ENCODE data around the gene MACC1. TPM values are rescaled to one million over a fixed set of nuclear protein-coding genes. Genes with fewer than 3 reads are reported as not detected.
A peak's percentile ranks its signal among the peaks of the same experiment; 100 is the strongest.

MACC1 gene
- polyA plus RNA-seq, 1 of the 3 experiments (the other 2 are of a cell fraction), result not detected

- POLR2A ChIA-PET, result no interaction called here
- no peaks in the 10 kb centered on the region for H3K36me3 ChIP-seq (replicated peaks in 1 of 2; ENCODE audit: control insufficient read depth in 1 of 2, insufficient read depth in 2 of 2, low read length in 1 of 2)
- H3F3A ChIP-seq (replicated peaks; ENCODE audit: insufficient read depth), result peaks cover 3% of the 10 kb centered on the region
- H3K9me2 ChIP-seq, result no peaks in the 10 kb centered on the region
- H3K4me1 ChIP-seq (ENCODE audit: control insufficient read depth in 1 of 2, insufficient read depth in 2 of 2, low read depth in 1 of 2, low read length in 1 of 2), result peaks cover 0 to 4% of the 10 kb centered on the region in 2 experiments; a peak in 1 of 4 replicates
- H3K4me2 ChIP-seq, result no peak overlapping the region
- H3K9me3 ChIP-seq, result no peaks in the 10 kb centered on the region
- DNase-seq, result no peak
- H4K20me1 ChIP-seq (ENCODE audit: insufficient read depth), result no peaks in the 10 kb centered on the region
- 86% methylated on average over 6 of the region's 6 CpGs for WGBS (ENCODE audit: low lambda C conversion rate)
- no peaks in the 10 kb centered on the region for H3K79me2 ChIP-seq (ENCODE audit: insufficient read depth)
- no peak overlapping the region for H2AFZ ChIP-seq (ENCODE audit: low read depth)
- H3K27me3 ChIP-seq (ENCODE audit: insufficient read depth), result no peaks in the 10 kb centered on the region
- H3K4me3 ChIP-seq (ENCODE audit: low read depth in 2 of 2, low read length in 1 of 2), result no peak overlapping the region
- no peak overlapping the region for H3K9ac ChIP-seq
- TF ChIP-seq USF1 (IDR thresholded peaks at IDR 0.05; ENCODE audit: borderline replicate concordance, low read depth) (no peak), YY1 (IDR thresholded peaks at IDR 0.05; ENCODE audit: low read depth) (no peak), RFX5 (IDR thresholded peaks at IDR 0.05; ENCODE audit: low read length) (no peak), USF2 (IDR thresholded peaks at IDR 0.05; ENCODE audit: borderline replicate concordance, low read depth, low read length) (no peak), GATA2 (CRISPR knock-in tag; IDR thresholded peaks at IDR 0.05) (no peak), RCOR1 (IDR thresholded peaks at IDR 0.05; ENCODE audit: low read length) (no peak), EZH2phosphoT487 (IDR thresholded peaks at IDR 0.05; ENCODE audit: borderline replicate concordance, low read depth) (no peak), EP300 (IDR thresholded peaks at IDR 0.05; ENCODE audit: borderline replicate concordance in 1 of 2, low read depth in 1 of 2, low read length in 1 of 2) (no peak)
- H3K27ac ChIP-seq (ENCODE audit: low read depth in 2 of 2, low read length in 1 of 2), result no peak overlapping the region
- CTCF ChIA-PET, result interaction anchor here (1.4 kb wide), 1 partner anchor 54 kb away, joined by 3 read pairs; no protein-coding TSS in a partner anchor
Observed at GRCh38 chr7:20193873-20194272, 23.3 kb downstream of the MACC1 start.

GRCh38 chr7:20193242-20193777 lies 23.9 kb downstream of the MACC1 start:
- H3K9me3 ChIP-seq, result no peaks in the 10 kb centered on the region
- H4K20me1 ChIP-seq (ENCODE audit: insufficient read depth), result no peaks in the 10 kb centered on the region
- no peaks in the 10 kb centered on the region for H3K9me2 ChIP-seq
- H3K79me2 ChIP-seq (ENCODE audit: insufficient read depth), result no peaks in the 10 kb centered on the region
- no peaks in the 10 kb centered on the region for H3F3A ChIP-seq (replicated peaks; ENCODE audit: insufficient read depth)
- DNase-seq, result no peak
- CTCF ChIA-PET, result interaction anchor here (1.3 kb wide), 1 partner anchor 71 kb away, joined by 3 read pairs; no protein-coding TSS in a partner anchor
- H3K27me3 ChIP-seq (ENCODE audit: insufficient read depth), result no peaks in the 10 kb centered on the region
- no peaks in the 10 kb centered on the region for H3K4me1 ChIP-seq (ENCODE audit: control insufficient read depth in 1 of 2, insufficient read depth in 2 of 2, low read depth in 1 of 2, low read length in 1 of 2)
- H2AFZ ChIP-seq (ENCODE audit: low read depth), result peak overlapping the region; percentile 10; the same call in 1 of the 2 replicates
- WGBS (ENCODE audit: low lambda C conversion rate), result 78% methylated on average over 1 of the region's 1 CpG
- POLR2A ChIA-PET, result no interaction called here
- H3K36me3 ChIP-seq (replicated peaks in 1 of 2; ENCODE audit: control insufficient read depth in 1 of 2, insufficient read depth in 2 of 2, low read length in 1 of 2), result no peaks in the 10 kb centered on the region
- no peak overlapping the region for H3K27ac ChIP-seq (ENCODE audit: low read depth in 2 of 2, low read length in 1 of 2)
- no peak overlapping the region for H3K4me3 ChIP-seq (ENCODE audit: low read depth in 2 of 2, low read length in 1 of 2)
- H3K9ac ChIP-seq, result no peak overlapping the region
- H3K4me2 ChIP-seq, result no peak overlapping the region
- TF ChIP-seq NFIC (IDR thresholded peaks at IDR 0.05; ENCODE audit: borderline replicate concordance), result no peak
- no peak for TF ChIP-seq GATA2 (CRISPR knock-in tag; IDR thresholded peaks at IDR 0.05)
- no peak for TF ChIP-seq GABPA (IDR thresholded peaks at IDR 0.05; ENCODE audit: low read depth)
- no peak for TF ChIP-seq MEF2A (IDR thresholded peaks at IDR 0.05; ENCODE audit: borderline replicate concordance, low read depth)
- no peak for TF ChIP-seq TCF12 (IDR thresholded peaks at IDR 0.05)
- TF ChIP-seq FOXJ3 (CRISPR knock-in tag; IDR thresholded peaks at IDR 0.05), result no peak
- TF ChIP-seq POLR2AphosphoS5 (IDR thresholded peaks at IDR 0.05; ENCODE audit: low read depth, low read length), result no peak
- no peak for TF ChIP-seq TAF1 (IDR thresholded peaks at IDR 0.05; ENCODE audit: borderline replicate concordance, low read depth, low read length)
- TF ChIP-seq JUND (IDR thresholded peaks at IDR 0.05), result no peak
- no peak for TF ChIP-seq MAX (IDR thresholded peaks at IDR 0.05; ENCODE audit: low read depth)
- TF ChIP-seq REST (IDR thresholded peaks at IDR 0.05; ENCODE audit: low read depth, low read length), result no peak
- TF ChIP-seq EZH2phosphoT487 (IDR thresholded peaks at IDR 0.05; ENCODE audit: borderline replicate concordance, low read depth), result no peak
- no peak for TF ChIP-seq CTCF (IDR thresholded peaks at IDR 0.05)
- TF ChIP-seq SIN3A (IDR thresholded peaks at IDR 0.05; ENCODE audit: borderline replicate concordance, low read depth, low read length), result no peak
